CD4-positive, alpha-beta T cell (primary cell): ENCODE data around the gene PKIB. TPM values are rescaled to one million over a fixed set of nuclear protein-coding genes. Genes with fewer than 3 reads are reported as not detected.

Experiments
- ATAC-seq: fragments of 200-7000 bp; cut with Tn5 transposase; one replicate; pipeline ENCODE4 v1.10.0; 2022; ENCODE audit warnings: mild to moderate bottlenecking; ENCODE audit not compliant: poor library complexity
- CTCF ChIA-PET: fragments of 350-600 bp; sonication (Branson Sonifier 250); formaldehyde crosslinking; loops from one replicate; lab custom pipeline; 2021; ENCODE audit warnings: antibody characterized with exemption, inconsistent platforms; lab: Charles Lee
- POLR2A ChIA-PET: fragments of 350-600 bp; sonication (Branson Sonifier 250); formaldehyde crosslinking; loops from one replicate; lab custom pipeline; 2021; ENCODE audit warnings: antibody characterized with exemption, inconsistent platforms; lab: Charles Lee
- DNase-seq, 14 experiments: peaks; one replicate each; pipeline ENCODE4 v3.0.0-alpha.2; 2013 to 2020; ENCODE audit warnings: mixed read lengths in 2 of 14
- H3K27ac ChIP-seq, 2 donors: one replicate each; pipeline versions ENCODE4 v1.5.1 to v1.7.0; 2013; ENCODE audit warnings: low read length in 2 of 2, low read depth in 1 of 2, mild to moderate bottlenecking in 1 of 2
- H3K27me3 ChIP-seq, 2 experiments: 1 replicate in 1 of 2; 2 replicates in 1 of 2; pipeline versions ENCODE4 v1.6.1 to v1.7.0; 2013; ENCODE audit warnings: low read length in 2 of 2, control low read depth in 1 of 2, mild to moderate bottlenecking in 1 of 2, moderate library complexity in 1 of 2; ENCODE audit not compliant: insufficient read depth in 2 of 2, control insufficient read depth in 1 of 2
- H3K36me3 ChIP-seq: one replicate; pipeline ENCODE4 v1.6.1; 2013; ENCODE audit warnings: low read length, control low read depth; ENCODE audit not compliant: insufficient read depth
- H3K4me1 ChIP-seq: one replicate; pipeline ENCODE4 v1.6.1; 2013; ENCODE audit warnings: low read length, control low read depth; ENCODE audit not compliant: insufficient read depth
- H3K4me3 ChIP-seq: one replicate; pipeline ENCODE4 v1.5.1; 2013; ENCODE audit warnings: mild to moderate bottlenecking, low read length, moderate library complexity
- H3K9me3 ChIP-seq, 2 experiments: 1 replicate in 1 of 2; 2 replicates in 1 of 2; pipeline versions ENCODE4 v1.6.1 to v1.7.0; 2013; ENCODE audit warnings: low read length in 2 of 2, mild to moderate bottlenecking in 2 of 2, control low read depth in 1 of 2, moderate library complexity in 1 of 2; ENCODE audit not compliant: control insufficient read depth in 1 of 2, insufficient read depth in 1 of 2
- H3K27ac Mint-ChIP-seq: one replicate; pipeline ENCODE4 v1.8.0; 2020; ENCODE audit warnings: mixed read lengths
- H3K27me3 Mint-ChIP-seq: one replicate; pipeline ENCODE4 v1.8.0; 2021; ENCODE audit warnings: mixed read lengths
- H3K36me3 Mint-ChIP-seq: one replicate; pipeline ENCODE4 v1.8.0; 2021; ENCODE audit warnings: low read depth, mixed read lengths
- H3K4me1 Mint-ChIP-seq: one replicate; pipeline ENCODE4 v1.8.0; 2021; ENCODE audit warnings: low read depth, mixed read lengths
- H3K4me3 Mint-ChIP-seq: one replicate; pipeline ENCODE4 v1.8.0; 2020; ENCODE audit warnings: mild to moderate bottlenecking, mixed read lengths
- H3K9me3 Mint-ChIP-seq: one replicate; pipeline ENCODE4 v1.8.0; 2020; ENCODE audit warnings: mixed read lengths
- intact Hi-C, 2 experiments: fragments of 100-400 bp; cut with DNase I in 1 of 2; cut with micrococcal nuclease in 1 of 2; formaldehyde crosslinking; loops; one replicate each; pipeline versions ENCODE4 v1.15.1 to v1.9.0; 2023 to 2025; cut with DNase I, micrococcal nuclease
- total RNA-seq, 174 experiments: library from RNA in 2 of 174; stranded (reverse) in 2 of 174; gene quantifications; one replicate each; pipeline ENCODE4 v1.2.3 and lab custom pipeline; 2021 to 2026
- TF ChIP-seq, protein P1 (sequence below): fragments of 200-600 bp; IDR thresholded peaks from one replicate; pipeline ENCODE4 v1.8.0; 2022; ENCODE audit warnings: antibody characterized with exemption, mild to moderate bottlenecking

The PKIB gene
- total RNA-seq, 2 experiments from 2014 or later, result 0.47 to 1.1 TPM

- Mint-ChIP-seq H3K4me3 (no peak overlapping the region), H3K9me3 (peaks cover 2% of the 10 kb centered on the region), H3K36me3 (no peaks in the 10 kb centered on the region), H3K4me1 (peaks cover 14% of the 10 kb centered on the region), H3K27me3 (peaks cover 47% of the 10 kb centered on the region), H3K27ac (no peak overlapping the region)
- H3K4me3 ChIP-seq, result no peak overlapping the region
- peaks cover 14 to 25% of the 10 kb centered on the region in 2 experiments for H3K27me3 ChIP-seq
- ChIA-PET POLR2A (no interaction called here), CTCF (no interaction called here)
- DNase-seq (no peak), ATAC-seq (no peak)
- H3K36me3 ChIP-seq, result no peaks in the 10 kb centered on the region
- intact Hi-C loops, result no loop called here
- H3K9me3 ChIP-seq, result peaks cover 0 to 4% of the 10 kb centered on the region in 2 experiments
- H3K27ac ChIP-seq, result no peak overlapping the region
- TF ChIP-seq, protein P1, sequence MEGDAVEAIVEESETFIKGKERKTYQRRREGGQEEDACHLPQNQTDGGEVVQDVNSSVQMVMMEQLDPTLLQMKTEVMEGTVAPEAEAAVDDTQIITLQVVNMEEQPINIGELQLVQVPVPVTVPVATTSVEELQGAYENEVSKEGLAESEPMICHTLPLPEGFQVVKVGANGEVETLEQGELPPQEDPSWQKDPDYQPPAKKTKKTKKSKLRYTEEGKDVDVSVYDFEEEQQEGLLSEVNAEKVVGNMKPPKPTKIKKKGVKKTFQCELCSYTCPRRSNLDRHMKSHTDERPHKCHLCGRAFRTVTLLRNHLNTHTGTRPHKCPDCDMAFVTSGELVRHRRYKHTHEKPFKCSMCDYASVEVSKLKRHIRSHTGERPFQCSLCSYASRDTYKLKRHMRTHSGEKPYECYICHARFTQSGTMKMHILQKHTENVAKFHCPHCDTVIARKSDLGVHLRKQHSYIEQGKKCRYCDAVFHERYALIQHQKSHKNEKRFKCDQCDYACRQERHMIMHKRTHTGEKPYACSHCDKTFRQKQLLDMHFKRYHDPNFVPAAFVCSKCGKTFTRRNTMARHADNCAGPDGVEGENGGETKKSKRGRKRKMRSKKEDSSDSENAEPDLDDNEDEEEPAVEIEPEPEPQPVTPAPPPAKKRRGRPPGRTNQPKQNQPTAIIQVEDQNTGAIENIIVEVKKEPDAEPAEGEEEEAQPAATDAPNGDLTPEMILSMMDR, result no peak
- peaks cover 9% of the 10 kb centered on the region for H3K4me1 ChIP-seq
Measured at GRCh38 chr6:122615409-122615808, 5.2 kb downstream of the PKIB start.

DNA sequence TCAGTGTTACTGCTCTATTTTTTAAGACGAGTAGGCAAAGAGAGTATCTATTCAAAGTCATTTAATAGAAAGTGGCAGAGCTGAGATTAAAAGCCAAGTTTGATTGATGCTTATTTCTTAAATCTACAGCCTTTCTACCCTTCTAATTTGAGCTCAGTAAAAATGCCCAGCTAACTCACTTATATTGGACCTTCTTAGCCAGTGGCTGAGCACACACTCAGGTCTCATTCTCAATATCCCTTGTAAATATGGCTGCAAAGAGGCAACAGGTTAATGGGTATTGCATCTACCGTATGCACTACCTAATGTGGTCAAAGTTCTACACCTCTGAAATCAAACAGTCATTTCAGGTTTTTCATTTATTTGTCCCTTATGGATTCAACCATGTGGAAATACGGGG is 6.7 kb downstream of the PKIB start:
- peaks cover 0 to 11% of the 10 kb centered on the region in 2 experiments for H3K27me3 ChIP-seq
- TF ChIP-seq, protein P1, result no peak
- CTCF ChIA-PET, result no interaction called here
- no peaks in the 10 kb centered on the region for H3K9me3 ChIP-seq
- Mint-ChIP-seq H3K9me3 (peaks cover 2% of the 10 kb centered on the region), H3K27me3 (peaks cover 42% of the 10 kb centered on the region), H3K27ac (no peak overlapping the region), H3K4me3 (no peak overlapping the region), H3K4me1 (no peaks in the 10 kb centered on the region), H3K36me3 (no peaks in the 10 kb centered on the region)
- H3K27ac ChIP-seq, result no peak overlapping the region
- no peaks in the 10 kb centered on the region for H3K4me1 ChIP-seq
- POLR2A ChIA-PET, result no interaction called here
- no peaks in the 10 kb centered on the region for H3K36me3 ChIP-seq
- DNase-seq (no peak), ATAC-seq (no peak)
- no peak overlapping the region for H3K4me3 ChIP-seq
- intact Hi-C loops, result no loop called here

DNA sequence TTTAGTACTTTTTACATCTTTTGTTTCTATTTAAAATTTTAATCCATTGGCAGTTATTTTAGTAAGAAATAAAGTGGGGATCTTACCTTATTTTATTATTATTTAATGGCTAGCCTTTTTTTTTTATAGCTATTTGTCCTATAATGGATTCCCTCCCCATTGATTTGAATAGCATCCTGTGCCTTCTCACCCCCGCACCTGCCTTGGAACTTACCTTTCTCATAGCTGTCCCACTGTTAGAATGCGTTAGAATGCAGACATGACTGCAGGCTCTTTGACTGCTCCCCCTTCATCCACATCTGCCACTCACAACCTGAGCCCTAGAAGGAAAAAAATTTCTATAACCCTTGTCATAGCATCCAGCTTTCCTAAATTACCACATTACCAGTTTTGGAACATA is 9.1 kb downstream of the PKIB start:
- no peaks in the 10 kb centered on the region for H3K9me3 ChIP-seq
- intact Hi-C loops, result no loop called here
- H3K36me3 ChIP-seq, result no peaks in the 10 kb centered on the region
- H3K4me3 ChIP-seq, result no peak overlapping the region
- DNase-seq, result no peak
- H3K27me3 Mint-ChIP-seq, result peaks cover 34% of the 10 kb centered on the region
- H3K4me3 Mint-ChIP-seq, result no peak overlapping the region
- TF ChIP-seq, protein P1, result no peak
- no peaks in the 10 kb centered on the region for H3K4me1 ChIP-seq
- no peak for ATAC-seq
- no peaks in the 10 kb centered on the region for H3K9me3 Mint-ChIP-seq
- H3K36me3 Mint-ChIP-seq, result no peaks in the 10 kb centered on the region
- H3K27ac ChIP-seq, result no peak overlapping the region
- no peaks in the 10 kb centered on the region for H3K4me1 Mint-ChIP-seq
- peaks cover 0 to 1% of the 10 kb centered on the region in 2 experiments for H3K27me3 ChIP-seq
- ChIA-PET POLR2A (no interaction called here), CTCF (no interaction called here)
- no peak overlapping the region for H3K27ac Mint-ChIP-seq
